Endothelial cell of umbilical vein (primary cell): ENCODE results near the gene PDIA5. TPM values are rescaled to one million over a fixed set of nuclear protein-coding genes. Genes with fewer than 3 reads are reported as not detected.
A peak's percentile ranks its signal among the peaks of the same experiment; 100 is the strongest.

Experiments used
- BruUV-seq: library from RNA; stranded (reverse); fragments of 400-500 nt; replicated peaks from 2 replicates; lab custom pipeline; 2021; lab: Mats Ljungman, UMichigan
- CTCF ChIA-PET: fragments of 300-600, 350-600 bp; sonication (Branson Sonifier 250); formaldehyde crosslinking; loops from one replicate; lab custom pipeline; 2021; ENCODE audit warnings: antibody characterized with exemption, inconsistent platforms; lab: Charles Lee
- POLR2A ChIA-PET: fragments of 300-600, 350-600 bp; sonication (Branson Sonifier 250); formaldehyde crosslinking; loops from one replicate; lab custom pipeline; 2021; ENCODE audit warnings: antibody characterized with exemption, inconsistent platforms; lab: Charles Lee
- DNase-seq: peaks from one replicate; pipeline ENCODE4 v3.0.0-alpha.2; 2011; ENCODE audit warnings: low read depth, low spot score
- FAIRE-seq: peaks from 2 replicates; lab custom pipeline; 2011; peaks lifted over from hg19 to GRCh38; lab: Jason Lieb, UNC
- H2AFZ ChIP-seq: 2 replicates; pipeline ENCODE4 v1.6.0; 2012; ENCODE audit warnings: low read depth, low read length, control low read depth, inconsistent platforms
- H3K27ac ChIP-seq: 2 replicates; pipeline ENCODE4 v1.5.1; 2011; ENCODE audit warnings: low read depth, mild to moderate bottlenecking, control low read depth, low read length, moderate library complexity; ENCODE audit not compliant: insufficient read depth
- H3K27me3 ChIP-seq, 2 experiments: 2 replicates each; pipeline versions ENCODE4 v1.6.0 to v1.6.1; 2011; ENCODE audit warnings: low read length in 2 of 2, mixed read lengths in 1 of 2; ENCODE audit not compliant: control insufficient read depth in 2 of 2, insufficient read depth in 2 of 2
- H3K36me3 ChIP-seq, 2 experiments: 2 replicates in 1 of 2; 3 replicates in 1 of 2; pipeline ENCODE4 v1.5.1; 2011; ENCODE audit warnings: low read length in 2 of 2, mild to moderate bottlenecking in 1 of 2, moderate library complexity in 1 of 2; ENCODE audit not compliant: control insufficient read depth in 2 of 2, insufficient read depth in 2 of 2; ENCODE audit errors: extremely low read depth in 1 of 2
- H3K4me1 ChIP-seq: 3 replicates; pipeline ENCODE4 v1.5.1; 2011; ENCODE audit warnings: mild to moderate bottlenecking, low read length; ENCODE audit not compliant: control insufficient read depth, insufficient read depth; ENCODE audit errors: extremely low read depth
- H3K4me2 ChIP-seq: 2 replicates; pipeline ENCODE4 v1.6.1; 2011; ENCODE audit warnings: low read length, control low read depth, mixed read lengths; ENCODE audit not compliant: insufficient read depth
- H3K4me3 ChIP-seq, 3 experiments: fragments of 200-600 bp in 1 of 3; sonication (generic), shearing (Covaris generic) in 1 of 3; replicated peaks in 1 of 3; 2 replicates each; pipeline ENCODE4 v1.5.1; 2011 to 2016; ENCODE audit warnings: control low read depth in 3 of 3, low read length in 3 of 3, mild to moderate bottlenecking in 2 of 3, inconsistent platforms in 1 of 3, low read depth in 1 of 3, moderate library complexity in 1 of 3; ENCODE audit not compliant: insufficient read depth in 1 of 3
- H3K79me2 ChIP-seq: 2 replicates; pipeline ENCODE4 v1.6.0; 2012; ENCODE audit warnings: low read length, inconsistent platforms; ENCODE audit not compliant: control insufficient read depth, insufficient read depth
- H3K9ac ChIP-seq: replicated peaks from 2 replicates; pipeline ENCODE3; 2011; ENCODE audit warnings: low read length, control low read depth; ENCODE audit not compliant: insufficient read depth; ENCODE audit errors: extremely low read depth
- H3K9me1 ChIP-seq: replicated peaks from 3 replicates; pipeline ENCODE4 v1.6.0; 2011; ENCODE audit warnings: mild to moderate bottlenecking, low read length; ENCODE audit not compliant: control insufficient read depth, insufficient read depth; ENCODE audit errors: extremely low read depth
- H3K9me3 ChIP-seq: replicated peaks from 2 replicates; pipeline ENCODE4 v1.5.1; 2012; ENCODE audit warnings: low read length, inconsistent platforms; ENCODE audit not compliant: control insufficient read depth, insufficient read depth
- H4K20me1 ChIP-seq: replicated peaks from 2 replicates; pipeline ENCODE3; 2011; ENCODE audit warnings: mild to moderate bottlenecking, low read length; ENCODE audit not compliant: control insufficient read depth, insufficient read depth; ENCODE audit errors: extremely low read depth
- EZH2 ChIP-seq: IDR thresholded peaks from 2 replicates; pipeline ENCODE4 v1.6.1; 2012; ENCODE audit warnings: borderline replicate concordance, low read depth, mild to moderate bottlenecking, moderate library complexity, low read length, inconsistent platforms; ENCODE audit not compliant: severe bottlenecking
- FOS ChIP-seq: IDR thresholded peaks from 2 replicates; pipeline ENCODE4 v1.6.1; 2011; ENCODE audit warnings: mild to moderate bottlenecking, low read length, moderate library complexity, borderline replicate concordance; ENCODE audit not compliant: insufficient read depth
- GATA2 ChIP-seq: IDR thresholded peaks from 2 replicates; pipeline ENCODE4 v1.7.0; 2011; ENCODE audit warnings: low read depth, mild to moderate bottlenecking, moderate library complexity, mixed read lengths, low read length; ENCODE audit not compliant: insufficient read length, insufficient read depth
- JUN ChIP-seq: IDR thresholded peaks from 2 replicates; pipeline ENCODE4 v1.6.1; 2011; ENCODE audit warnings: borderline replicate concordance, low read depth; ENCODE audit not compliant: insufficient read length, insufficient read depth
- MYC ChIP-seq: IDR thresholded peaks from one replicate; pipeline ENCODE4 v1.6.1; 2011; ENCODE audit warnings: mild to moderate bottlenecking, low read depth, low read length
- POLR2A ChIP-seq: IDR thresholded peaks from 2 replicates; pipeline ENCODE4 v1.6.1; 2012; ENCODE audit warnings: low read depth, mild to moderate bottlenecking, control low read depth, low read length
- POLR2AphosphoS5 ChIP-seq: IDR thresholded peaks from 2 replicates; pipeline ENCODE4 v1.6.1; 2012; ENCODE audit warnings: low read depth, mild to moderate bottlenecking, control low read depth, low read length, moderate library complexity; ENCODE audit not compliant: insufficient read depth
- dilution Hi-C: fragments of 300-500 bp; cut with MboI; formaldehyde crosslinking; loops from one replicate; pipeline ENCODE4 v1.15.0; 2019; ENCODE audit warnings: low sequenced_read_pairs; ENCODE audit not compliant: extremely low pct_ligation_motif_present
- intact Hi-C: fragments of 100-400 bp; cut with micrococcal nuclease; formaldehyde crosslinking; loops from one replicate; pipeline ENCODE4 v1.10.0; 2022
- polyA plus RNA-seq, 4 experiments: library from polyadenylated mRNA; depleted of rRNA in 3 of 4; stranded (reverse) in 3 of 4; unstranded in 1 of 4; fragments of >200 nt; gene quantifications; 2 replicates each; pipeline versions ENCODE4 v1.2.1 to v1.2.3, GENCODE V29; 2011 to 2012; ENCODE audit warnings: missing spikeins in 1 of 4
- total RNA-seq: library from RNA; stranded (reverse); gene quantifications from 2 replicates; pipeline ENCODE4 v1.2.3, GENCODE V29; 2021
- TF ChIP-seq, protein P1 (sequence below): IDR thresholded peaks from 2 replicates; pipeline ENCODE4 v1.6.1; 2011; ENCODE audit not compliant: insufficient read depth, insufficient read length
- TF ChIP-seq, protein P2 (sequence below), 2 donors: IDR thresholded peaks; 1 replicate in 1 of 2; 2 replicates in 1 of 2; pipeline ENCODE4 v1.5.1; 2011; ENCODE audit warnings: low read length in 2 of 2, mild to moderate bottlenecking in 2 of 2, moderate library complexity in 2 of 2, control low read depth in 1 of 2, inconsistent platforms in 1 of 2, low read depth in 1 of 2; ENCODE audit not compliant: insufficient read depth in 1 of 2; ENCODE audit errors: extremely low read depth in 1 of 2

Gene PDIA5
- total and polyA plus RNA-seq, 2 donors (not counting 3 experiments of a cell fraction or from before 2014, with no cell fraction given) = 55.7 to 85.6 TPM

DNA sequence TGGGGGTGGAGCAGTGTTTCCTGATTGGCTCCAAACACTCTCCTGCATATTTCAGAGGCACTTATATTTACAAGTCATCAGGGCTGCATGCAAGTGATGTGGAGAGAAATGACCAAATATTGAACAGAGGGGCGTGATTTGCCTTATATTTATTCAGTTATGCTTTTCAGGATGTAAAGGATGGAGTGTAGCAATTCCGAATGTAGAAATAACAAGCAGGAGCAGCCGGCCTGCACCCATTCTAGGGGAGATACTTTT lies 19.8 kb upstream of the PDIA5 start:
- no peak overlapping the region for H2AFZ ChIP-seq
- TF ChIP-seq, protein P1, sequence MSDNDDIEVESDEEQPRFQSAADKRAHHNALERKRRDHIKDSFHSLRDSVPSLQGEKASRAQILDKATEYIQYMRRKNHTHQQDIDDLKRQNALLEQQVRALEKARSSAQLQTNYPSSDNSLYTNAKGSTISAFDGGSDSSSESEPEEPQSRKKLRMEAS = no peak
- TF ChIP-seq MYC = no peak
- TF ChIP-seq POLR2A = no peak
- no peaks in the 10 kb centered on the region for H3K9me3 ChIP-seq
- BruUV-seq = no TSS peak
- POLR2A ChIA-PET = no interaction called here
- H3K79me2 ChIP-seq = no peaks in the 10 kb centered on the region
- intact Hi-C loops = loop anchor here (5.0 kb wide), 1 partner anchor 210 kb away; no protein-coding TSS in a partner anchor
- no peak for DNase-seq
- H3K9ac ChIP-seq = no peak overlapping the region
- CTCF ChIA-PET = interaction anchor here (2.0 kb wide), 1 partner anchor 76 kb away, joined by 5 read pairs; no protein-coding TSS in a partner anchor
- H3K27me3 ChIP-seq = peaks cover 5 to 7% of the 10 kb centered on the region in 2 experiments
- H3K4me1 ChIP-seq = peaks cover 3% of the 10 kb centered on the region
- no peaks in the 10 kb centered on the region for H4K20me1 ChIP-seq
- H3K4me2 ChIP-seq = no peak overlapping the region
- H3K36me3 ChIP-seq = no peaks in the 10 kb centered on the region
- H3K27ac ChIP-seq = no peak overlapping the region
- FAIRE-seq = no peak
- no peak overlapping the region for H3K4me3 ChIP-seq
- H3K9me1 ChIP-seq = no peaks in the 10 kb centered on the region
- dilution Hi-C loops = no loop called here

DNA sequence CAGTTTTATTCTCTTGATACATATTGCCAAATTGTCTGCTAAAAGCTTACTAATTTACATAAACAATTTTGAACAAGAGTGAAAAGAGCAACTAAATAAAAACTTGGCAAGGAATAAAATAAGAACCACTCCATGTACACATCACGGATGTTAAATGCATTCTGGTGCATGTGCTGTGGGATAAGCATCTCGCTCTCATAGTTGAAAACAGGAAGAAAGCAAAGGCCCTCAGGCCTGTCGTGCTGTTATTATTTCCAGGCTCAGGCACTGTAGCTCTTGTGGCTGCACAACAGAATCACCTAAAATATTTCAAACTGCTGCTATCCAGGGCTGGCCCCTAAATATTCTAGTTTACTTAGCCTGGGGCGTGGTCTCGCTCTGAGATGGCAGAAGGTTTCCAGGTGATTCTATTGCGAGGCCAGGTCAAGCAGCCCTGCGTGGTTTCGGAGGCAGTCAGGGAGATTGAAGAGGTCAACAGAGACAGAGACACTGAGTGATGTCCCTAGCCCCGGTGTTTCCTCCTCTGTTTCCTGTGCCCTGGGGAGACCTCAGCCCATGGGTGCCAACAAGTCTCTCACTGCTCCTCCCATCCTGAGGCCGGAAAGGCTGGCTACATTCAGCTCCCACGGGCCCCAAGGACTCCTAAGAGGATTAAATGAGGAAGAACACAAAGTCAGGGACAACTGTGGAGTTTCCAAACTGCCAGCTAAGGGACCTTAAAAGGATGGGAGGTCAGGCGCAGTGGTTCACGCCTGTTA lies 18.2 kb upstream of the PDIA5 start:
- TF ChIP-seq FOS (no peak), POLR2A (no peak), POLR2AphosphoS5 (no peak), JUN (no peak), EZH2 (no peak), MYC (no peak), GATA2 (no peak)
- TF ChIP-seq, protein P2, sequence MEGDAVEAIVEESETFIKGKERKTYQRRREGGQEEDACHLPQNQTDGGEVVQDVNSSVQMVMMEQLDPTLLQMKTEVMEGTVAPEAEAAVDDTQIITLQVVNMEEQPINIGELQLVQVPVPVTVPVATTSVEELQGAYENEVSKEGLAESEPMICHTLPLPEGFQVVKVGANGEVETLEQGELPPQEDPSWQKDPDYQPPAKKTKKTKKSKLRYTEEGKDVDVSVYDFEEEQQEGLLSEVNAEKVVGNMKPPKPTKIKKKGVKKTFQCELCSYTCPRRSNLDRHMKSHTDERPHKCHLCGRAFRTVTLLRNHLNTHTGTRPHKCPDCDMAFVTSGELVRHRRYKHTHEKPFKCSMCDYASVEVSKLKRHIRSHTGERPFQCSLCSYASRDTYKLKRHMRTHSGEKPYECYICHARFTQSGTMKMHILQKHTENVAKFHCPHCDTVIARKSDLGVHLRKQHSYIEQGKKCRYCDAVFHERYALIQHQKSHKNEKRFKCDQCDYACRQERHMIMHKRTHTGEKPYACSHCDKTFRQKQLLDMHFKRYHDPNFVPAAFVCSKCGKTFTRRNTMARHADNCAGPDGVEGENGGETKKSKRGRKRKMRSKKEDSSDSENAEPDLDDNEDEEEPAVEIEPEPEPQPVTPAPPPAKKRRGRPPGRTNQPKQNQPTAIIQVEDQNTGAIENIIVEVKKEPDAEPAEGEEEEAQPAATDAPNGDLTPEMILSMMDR (IDR thresholded peaks at IDR 0.05; ENCODE audit: extremely low read depth in 1 of 2, insufficient read depth in 1 of 2, low read depth in 1 of 2, low read length in 2 of 2) = no peak
- TF ChIP-seq, protein P1 = no peak
- no peaks in the 10 kb centered on the region for H3K36me3 ChIP-seq
- peak overlapping the region; percentile 2 for H2AFZ ChIP-seq
- H3K27ac ChIP-seq = no peak overlapping the region
- H3K79me2 ChIP-seq = no peaks in the 10 kb centered on the region
- no peaks in the 10 kb centered on the region for H3K9me1 ChIP-seq
- BruUV-seq = no TSS peak
- H3K4me3 ChIP-seq = no peak overlapping the region
- H3K9me3 ChIP-seq = no peaks in the 10 kb centered on the region
- H3K27me3 ChIP-seq = no peaks in the 10 kb centered on the region
- no peaks in the 10 kb centered on the region for H4K20me1 ChIP-seq
- no peak overlapping the region for H3K9ac ChIP-seq
- no peak overlapping the region for H3K4me2 ChIP-seq
- peaks cover 3% of the 10 kb centered on the region for H3K4me1 ChIP-seq
- ChIA-PET CTCF (interaction anchor here (0.7 to 2.0 kb wide), 5 partner anchors 8 to 74 kb away, joined by 3 to 5 read pairs (median 4); no protein-coding TSS in a partner anchor), POLR2A (no interaction called here)
- intact Hi-C loops (loop anchor here (5.0 kb wide), 1 partner anchor 209 kb away; no protein-coding TSS in a partner anchor), dilution Hi-C loops (no loop called here)
- FAIRE-seq (no peak), DNase-seq (no peak)
